HCT116 (cell line): ENCODE data around the gene PITPNC1. TPM values are rescaled to one million over a fixed set of nuclear protein-coding genes. Genes with fewer than 3 reads are reported as not detected.

Experiments used
- ATAC-seq: fragments of 200-7000 bp; cut with Tn5 transposase; 2 replicates; pipeline ENCODE4 v1.9.1; 2020; ENCODE audit warnings: mild to moderate bottlenecking, moderate library complexity
- BruUV-seq: library from RNA; stranded (reverse); fragments of 400-500 nt; replicated peaks from 2 replicates; lab custom pipeline; 2021; lab: Mats Ljungman, UMichigan
- CTCF ChIA-PET: fragments of 300-600 bp; sonication (Branson Sonifier 250); formaldehyde crosslinking; loops from one replicate; lab custom pipeline; 2021; ENCODE audit warnings: antibody characterized with exemption; lab: Charles Lee
- POLR2A ChIA-PET: fragments of 300-600, 350-600 bp; sonication (Branson Sonifier 250); formaldehyde crosslinking; loops from one replicate; lab custom pipeline; 2021; ENCODE audit warnings: antibody characterized with exemption; lab: Charles Lee
- RAD21 ChIA-PET, 2 experiments: fragments of 300-600 bp; sonication (Branson Sonifier 250); formaldehyde crosslinking; loops; one replicate each; lab custom pipeline; 2023; ENCODE audit warnings: low total read pairs in 2 of 2; ENCODE audit not compliant: uncharacterized antibody in 2 of 2, unreplicated experiment in 2 of 2, low non-redundant PET in 1 of 2; lab: Charles Lee
- DNase-seq: peaks from one replicate; pipeline ENCODE4 v3.0.0-alpha.2; 2010; ENCODE audit warnings: low read depth, low spot score
- H2AFZ ChIP-seq: fragments of 200-600 bp; shearing (Covaris generic), sonication (generic); 2 replicates; pipeline ENCODE4 v1.6.1; 2017; ENCODE audit warnings: low read depth, mixed run types, mixed read lengths, antibody characterized with exemption, low read length; ENCODE audit not compliant: poor library complexity, severe bottlenecking
- H3K27ac ChIP-seq: 2 replicates; pipeline ENCODE4 v1.5.1; 2012; ENCODE audit warnings: low read depth, low read length
- H3K27me3 ChIP-seq: fragments of 200-600 bp; sonication (generic); 2 replicates; pipeline ENCODE4 v1.6.1; 2016; ENCODE audit warnings: mixed run types, low read length, mixed read lengths; ENCODE audit not compliant: insufficient read depth
- H3K36me3 ChIP-seq, 2 experiments: fragments of 200-500 bp in 1 of 2; fragments of 200-600 bp in 1 of 2; sonication (Bioruptor generic) in 1 of 2; sonication (generic) in 1 of 2; 2 replicates each; pipeline versions ENCODE4 v1.5.1 to v1.6.1; 2014 to 2016; ENCODE audit warnings: low read length in 2 of 2, inconsistent platforms in 1 of 2, mixed read lengths in 1 of 2, mixed run types in 1 of 2; ENCODE audit not compliant: insufficient read depth in 2 of 2, control insufficient read depth in 1 of 2
- H3K4me1 ChIP-seq, 2 experiments: fragments of 200-600 bp in 1 of 2; sonication (generic) in 1 of 2; 2 replicates each; pipeline versions ENCODE4 v1.5.1 to v1.6.1; 2012 to 2017; ENCODE audit warnings: low read length in 2 of 2, inconsistent platforms in 1 of 2, mild to moderate bottlenecking in 1 of 2, mixed read lengths in 1 of 2, mixed run types in 1 of 2, moderate library complexity in 1 of 2; ENCODE audit not compliant: insufficient read depth in 2 of 2, control insufficient read depth in 1 of 2
- H3K4me2 ChIP-seq: fragments of 200-600 bp; sonication (generic); 2 replicates; pipeline ENCODE4 v1.6.1; 2017; ENCODE audit warnings: mixed run types, low read length, mixed read lengths
- H3K4me3 ChIP-seq, 2 experiments: fragments of 200-600 bp in 1 of 2; sonication (generic) in 1 of 2; replicated peaks in 1 of 2; 2 replicates each; pipeline ENCODE4 v1.5.1; 2011 to 2016; ENCODE audit warnings: low read length in 2 of 2, control low read depth in 1 of 2, low read depth in 1 of 2, mild to moderate bottlenecking in 1 of 2, mixed read lengths in 1 of 2, mixed run types in 1 of 2
- H3K79me2 ChIP-seq: fragments of 200-600 bp; sonication (generic); 2 replicates; pipeline ENCODE4 v1.6.1; 2017; ENCODE audit warnings: mild to moderate bottlenecking, mixed run types, low read length, moderate library complexity, mixed read lengths; ENCODE audit not compliant: insufficient read depth
- H3K9ac ChIP-seq: fragments of 200-600 bp; sonication (generic); 2 replicates; pipeline ENCODE4 v1.6.1; 2016; ENCODE audit warnings: low read length, mixed read lengths
- H3K9me2 ChIP-seq: fragments of 200-600 bp; sonication (generic), shearing (Covaris generic); 2 replicates; pipeline ENCODE4 v1.6.1; 2017; ENCODE audit warnings: mixed run types, mild to moderate bottlenecking, moderate library complexity; ENCODE audit not compliant: insufficient read depth
- H3K9me3 ChIP-seq, 2 experiments: fragments of 200-500 bp in 1 of 2; fragments of 200-600 bp in 1 of 2; sonication (Bioruptor generic) in 1 of 2; sonication (generic) in 1 of 2; 2 replicates each; pipeline ENCODE4 v1.6.1; 2014 to 2017; ENCODE audit warnings: low read length in 2 of 2, mixed read lengths in 2 of 2, inconsistent platforms in 1 of 2, low read depth in 1 of 2, mild to moderate bottlenecking in 1 of 2, mixed run types in 1 of 2, moderate library complexity in 1 of 2; ENCODE audit not compliant: control insufficient read depth in 1 of 2, insufficient read depth in 1 of 2
- H4K20me1 ChIP-seq: fragments of 200-600 bp; sonication (generic), shearing (Covaris generic); 2 replicates; pipeline ENCODE4 v1.6.1; 2017; ENCODE audit warnings: mixed run types, mild to moderate bottlenecking, moderate library complexity; ENCODE audit not compliant: insufficient read depth
- CTCF ChIP-seq, 3 experiments: fragments of 200-600 bp in 1 of 3; sonication (generic) in 1 of 3; IDR thresholded peaks in 2 of 3; conservative IDR thresholded peaks in 1 of 3; 2 replicates each; pipeline ENCODE4 v1.5.1; 2012 to 2017; ENCODE audit warnings: low read depth in 2 of 3, low read length in 2 of 3, antibody characterized with exemption in 1 of 3, borderline replicate concordance in 1 of 3, control low read depth in 1 of 3, mild to moderate bottlenecking in 1 of 3, mixed read lengths in 1 of 3, mixed run types in 1 of 3, moderate library complexity in 1 of 3; ENCODE audit not compliant: insufficient read depth in 1 of 3
- EZH2phosphoT487 ChIP-seq: fragments of 200-600 bp; IDR thresholded peaks from 2 replicates; pipeline ENCODE4 v1.6.1; 2018; ENCODE audit warnings: antibody characterized with exemption, borderline replicate concordance
- FOSL1 ChIP-seq: IDR thresholded peaks from 2 replicates; pipeline ENCODE4 v1.6.1; 2012; ENCODE audit warnings: low read depth
- JUND ChIP-seq: IDR thresholded peaks from 2 replicates; pipeline ENCODE4 v1.6.1; 2012
- RAD21 ChIP-seq: IDR thresholded peaks from 2 replicates; pipeline ENCODE4 v1.6.1; 2012; ENCODE audit warnings: low read depth, mild to moderate bottlenecking
- SRF ChIP-seq: IDR thresholded peaks from 2 replicates; pipeline ENCODE4 v1.6.1; 2012; ENCODE audit warnings: low read depth
- YY1 ChIP-seq: IDR thresholded peaks from 2 replicates; pipeline ENCODE4 v1.6.1; 2011; ENCODE audit warnings: low read length, low read depth, moderate library complexity, mild to moderate bottlenecking; ENCODE audit not compliant: insufficient replicate concordance; ENCODE audit errors: extremely low read depth
- ZNF274 ChIP-seq: fragments of 200-500 bp; sonication (Bioruptor generic); IDR thresholded peaks from 2 replicates; pipeline ENCODE4 v1.6.1; 2014; ENCODE audit warnings: mild to moderate bottlenecking, low read depth, low read length, inconsistent platforms
- intact Hi-C: fragments of 100-400 bp; cut with micrococcal nuclease; formaldehyde crosslinking; loops from 2 replicates; pipeline ENCODE4 v1.10.0; 2022
- total RNA-seq: library from RNA; stranded (reverse); gene quantifications from one replicate; pipeline ENCODE4 v1.2.1, GENCODE V29; 2021; ENCODE audit not compliant: unreplicated experiment
- TF ChIP-seq, protein P1 (sequence below): IDR thresholded peaks from 2 replicates; pipeline ENCODE4 v1.6.1; 2012; ENCODE audit warnings: low read depth

PITPNC1 gene
- total RNA-seq, 1 experiment from 2014 or later = 41.9 TPM

GRCh38 chr17:67689534-67690177 lies 312.6 kb downstream of the PITPNC1 start (continued):
- peak; percentile 76 to 96 (median 92) for TF ChIP-seq CTCF (IDR thresholded peaks at IDR 0.05 in 2 of 3, conservative IDR thresholded peaks at IDR 0.05 in 1 of 3; ENCODE audit: borderline replicate concordance in 1 of 3, insufficient read depth in 1 of 3, low read depth in 2 of 3, low read length in 2 of 3)

- TF ChIP-seq YY1 (no peak), ZNF274 (no peak), EZH2phosphoT487 (no peak), FOSL1 (no peak), SRF (no peak), JUND (no peak), RAD21 (no peak)
- TF ChIP-seq, protein P1, sequence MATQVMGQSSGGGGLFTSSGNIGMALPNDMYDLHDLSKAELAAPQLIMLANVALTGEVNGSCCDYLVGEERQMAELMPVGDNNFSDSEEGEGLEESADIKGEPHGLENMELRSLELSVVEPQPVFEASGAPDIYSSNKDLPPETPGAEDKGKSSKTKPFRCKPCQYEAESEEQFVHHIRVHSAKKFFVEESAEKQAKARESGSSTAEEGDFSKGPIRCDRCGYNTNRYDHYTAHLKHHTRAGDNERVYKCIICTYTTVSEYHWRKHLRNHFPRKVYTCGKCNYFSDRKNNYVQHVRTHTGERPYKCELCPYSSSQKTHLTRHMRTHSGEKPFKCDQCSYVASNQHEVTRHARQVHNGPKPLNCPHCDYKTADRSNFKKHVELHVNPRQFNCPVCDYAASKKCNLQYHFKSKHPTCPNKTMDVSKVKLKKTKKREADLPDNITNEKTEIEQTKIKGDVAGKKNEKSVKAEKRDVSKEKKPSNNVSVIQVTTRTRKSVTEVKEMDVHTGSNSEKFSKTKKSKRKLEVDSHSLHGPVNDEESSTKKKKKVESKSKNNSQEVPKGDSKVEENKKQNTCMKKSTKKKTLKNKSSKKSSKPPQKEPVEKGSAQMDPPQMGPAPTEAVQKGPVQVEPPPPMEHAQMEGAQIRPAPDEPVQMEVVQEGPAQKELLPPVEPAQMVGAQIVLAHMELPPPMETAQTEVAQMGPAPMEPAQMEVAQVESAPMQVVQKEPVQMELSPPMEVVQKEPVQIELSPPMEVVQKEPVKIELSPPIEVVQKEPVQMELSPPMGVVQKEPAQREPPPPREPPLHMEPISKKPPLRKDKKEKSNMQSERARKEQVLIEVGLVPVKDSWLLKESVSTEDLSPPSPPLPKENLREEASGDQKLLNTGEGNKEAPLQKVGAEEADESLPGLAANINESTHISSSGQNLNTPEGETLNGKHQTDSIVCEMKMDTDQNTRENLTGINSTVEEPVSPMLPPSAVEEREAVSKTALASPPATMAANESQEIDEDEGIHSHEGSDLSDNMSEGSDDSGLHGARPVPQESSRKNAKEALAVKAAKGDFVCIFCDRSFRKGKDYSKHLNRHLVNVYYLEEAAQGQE = no peak
- Histone ChIP-seq H3K79me2 (no peaks in the 10 kb centered on the region), H3K9me2 (no peaks in the 10 kb centered on the region), H3K4me3 (no peak overlapping the region), H2AFZ (no peak overlapping the region), H3K27ac (no peak overlapping the region), H4K20me1 (no peaks in the 10 kb centered on the region), H3K4me2 (no peak overlapping the region), H3K36me3 (no peaks in the 10 kb centered on the region; a peak in 1 of 4 replicates), H3K9me3 (no peaks in the 10 kb centered on the region), H3K4me1 (no peaks in the 10 kb centered on the region), H3K9ac (no peak overlapping the region), H3K27me3 (no peaks in the 10 kb centered on the region)
- ChIA-PET CTCF (no interaction called here), RAD21 (no interaction called here), POLR2A (no interaction called here)
- ATAC-seq (no peak), DNase-seq (no peak)
- intact Hi-C loops = no loop called here
- no TSS peak for BruUV-seq
Measured at GRCh38 chr17:67693811-67694210, 316.7 kb downstream of the PITPNC1 start.
